Right lobe of liver (tissue), 4 donors: ENCODE data around the gene TFF2.

Experiments
- POLR2A ChIP-seq: fragments of 450-650 bp; IDR thresholded peaks from one replicate; pipeline ENCODE4 v1.6.1; 2017; ENCODE audit warnings: antibody characterized with exemption, mild to moderate bottlenecking
- TF ChIP-seq, protein P1 (sequence below), 4 donors: fragments of 200-600 bp in 3 of 4; fragments of 450-650 bp in 1 of 4; IDR thresholded peaks; one replicate each; pipeline versions ENCODE4 v1.5.1 to v1.8.0; 2016 to 2022; ENCODE audit warnings: antibody characterized with exemption in 4 of 4, mild to moderate bottlenecking in 2 of 4
- donor health status: DM: no; HTN: no; CAD: no.
- donor health status: DM: no; HTN: no; CAD: no.
- donor health status: DM: no; HTN: yes; CAD: no.

DNA sequence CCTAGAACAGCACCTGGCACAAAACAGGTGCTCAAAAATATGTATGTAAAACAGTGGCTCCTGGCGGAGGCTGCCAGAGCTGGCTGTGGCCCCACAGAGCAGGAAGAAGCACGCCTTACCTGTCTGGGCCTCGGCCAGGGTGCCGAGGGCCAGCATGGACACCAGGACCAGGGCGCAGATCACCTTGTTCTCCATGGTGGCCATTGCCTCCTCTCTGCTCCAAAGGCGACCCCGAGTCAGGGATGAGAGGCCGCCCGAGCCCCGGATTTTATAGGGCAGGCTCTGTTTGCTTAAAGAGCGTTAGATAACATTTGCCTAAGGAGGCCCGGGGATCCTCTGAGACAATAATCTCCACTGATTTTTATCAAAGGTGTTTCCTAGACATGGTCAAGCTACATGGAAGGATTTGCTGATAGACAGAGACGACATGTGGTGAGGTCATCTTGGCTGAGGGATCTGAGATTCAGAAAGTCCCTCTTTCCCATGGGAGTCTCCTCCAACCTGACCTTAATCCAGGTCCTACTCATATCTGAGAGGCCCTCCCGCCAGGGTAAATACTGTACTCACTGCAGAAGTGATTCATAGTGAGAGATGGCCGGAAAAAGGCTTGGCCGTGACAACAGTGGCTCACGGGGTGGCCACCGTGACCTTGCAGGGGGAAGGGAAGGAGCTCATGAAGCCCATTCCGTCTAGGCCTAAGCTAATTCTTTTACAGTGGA lies 15.7 kb upstream of the TFF2 start, which contains the start of gene TFF1:
- TF ChIP-seq, protein P1, sequence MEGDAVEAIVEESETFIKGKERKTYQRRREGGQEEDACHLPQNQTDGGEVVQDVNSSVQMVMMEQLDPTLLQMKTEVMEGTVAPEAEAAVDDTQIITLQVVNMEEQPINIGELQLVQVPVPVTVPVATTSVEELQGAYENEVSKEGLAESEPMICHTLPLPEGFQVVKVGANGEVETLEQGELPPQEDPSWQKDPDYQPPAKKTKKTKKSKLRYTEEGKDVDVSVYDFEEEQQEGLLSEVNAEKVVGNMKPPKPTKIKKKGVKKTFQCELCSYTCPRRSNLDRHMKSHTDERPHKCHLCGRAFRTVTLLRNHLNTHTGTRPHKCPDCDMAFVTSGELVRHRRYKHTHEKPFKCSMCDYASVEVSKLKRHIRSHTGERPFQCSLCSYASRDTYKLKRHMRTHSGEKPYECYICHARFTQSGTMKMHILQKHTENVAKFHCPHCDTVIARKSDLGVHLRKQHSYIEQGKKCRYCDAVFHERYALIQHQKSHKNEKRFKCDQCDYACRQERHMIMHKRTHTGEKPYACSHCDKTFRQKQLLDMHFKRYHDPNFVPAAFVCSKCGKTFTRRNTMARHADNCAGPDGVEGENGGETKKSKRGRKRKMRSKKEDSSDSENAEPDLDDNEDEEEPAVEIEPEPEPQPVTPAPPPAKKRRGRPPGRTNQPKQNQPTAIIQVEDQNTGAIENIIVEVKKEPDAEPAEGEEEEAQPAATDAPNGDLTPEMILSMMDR (IDR thresholded peaks at IDR 0.05) = no peak
- TF ChIP-seq POLR2A = no peak
